HG02938 (cell line): ENCODE data around the gene TPI1.

Experiments
- ATAC-seq: cut with Tn5 transposase; IDR thresholded peaks from one replicate; pipeline ENCODE4 v1.9.1; 2021; ENCODE audit warnings: mild to moderate bottlenecking, moderate library complexity; ENCODE audit not compliant: unreplicated experiment

The TPI1 gene

DNA sequence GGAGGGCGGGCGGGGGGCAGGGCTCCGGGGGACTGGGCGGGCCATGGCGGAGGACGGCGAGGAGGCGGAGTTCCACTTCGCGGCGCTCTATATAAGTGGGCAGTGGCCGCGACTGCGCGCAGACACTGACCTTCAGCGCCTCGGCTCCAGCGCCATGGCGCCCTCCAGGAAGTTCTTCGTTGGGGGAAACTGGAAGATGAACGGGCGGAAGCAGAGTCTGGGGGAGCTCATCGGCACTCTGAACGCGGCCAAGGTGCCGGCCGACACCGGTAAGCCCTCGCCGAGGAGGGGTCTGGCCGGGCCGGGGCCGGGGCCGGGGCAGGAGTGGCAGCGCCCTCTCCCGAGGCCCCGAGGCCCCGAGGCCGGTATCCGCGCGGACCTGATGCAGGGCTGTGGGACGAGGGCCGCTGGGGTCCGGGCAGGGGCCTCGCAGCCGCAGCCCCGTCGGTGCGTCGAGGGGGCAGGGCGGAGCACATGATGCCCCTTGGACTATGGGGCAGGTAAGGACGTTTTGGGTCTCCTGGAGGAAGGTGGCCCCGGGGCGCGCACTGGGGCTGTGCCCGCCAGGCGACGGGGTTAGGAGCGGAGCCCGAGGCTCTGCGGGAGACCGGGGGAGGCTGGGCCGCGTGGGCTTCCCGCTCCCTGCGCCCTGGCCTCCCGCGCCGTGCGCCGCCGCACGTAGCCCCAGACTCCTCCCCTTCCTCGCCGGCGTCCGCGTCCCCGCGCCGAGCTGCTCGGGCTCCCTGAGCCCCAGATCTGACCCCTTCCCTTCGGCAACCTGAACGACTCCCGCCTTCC lies at the start of gene TPI1:
TSS of gene TPI1 (plus strand) at position 119 of the 798 bp plus-strand sequence. CDS start at position 155, 36 bp downstream.
- peak; percentile 54 for ATAC-seq

DNA sequence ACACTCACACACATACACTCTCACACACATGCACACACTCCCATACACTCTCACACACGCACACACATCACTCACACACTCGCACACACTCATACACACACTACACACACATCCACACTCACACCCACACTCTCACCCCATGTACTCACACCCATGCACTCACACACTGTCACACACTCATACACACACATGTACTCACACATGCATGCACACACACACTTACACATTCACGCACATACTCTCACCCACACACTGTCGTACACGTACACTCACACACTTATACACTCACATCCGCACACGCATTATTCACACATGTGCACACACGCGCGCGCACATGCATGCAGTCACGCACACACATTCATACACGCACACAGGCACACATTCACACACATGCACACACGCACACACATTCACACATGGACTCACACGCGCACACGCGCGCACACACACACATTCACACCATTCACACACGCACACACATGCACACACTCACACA lies 49.6 kb upstream of the TPI1 start:
- no peak for ATAC-seq

DNA sequence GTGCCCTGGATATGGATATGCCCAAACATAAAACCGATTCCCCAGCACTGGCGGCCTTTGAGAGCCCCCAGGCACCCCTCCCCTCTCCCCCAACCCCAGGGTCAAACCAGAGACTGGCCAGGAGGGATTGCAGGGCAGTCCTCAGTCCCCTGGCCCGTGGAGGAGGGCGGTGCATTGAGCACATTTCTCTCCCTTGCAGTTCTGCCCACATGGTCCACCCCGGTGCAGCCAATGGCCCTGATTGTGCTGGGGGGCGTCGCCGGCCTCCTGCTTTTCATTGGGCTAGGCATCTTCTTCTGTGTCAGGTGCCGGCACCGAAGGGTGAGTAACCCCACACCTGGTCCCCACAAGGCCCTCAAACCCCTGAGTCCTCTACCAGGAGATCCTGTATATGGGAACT lies 49.1 kb upstream of the TPI1 start:
- no peak for ATAC-seq

DNA sequence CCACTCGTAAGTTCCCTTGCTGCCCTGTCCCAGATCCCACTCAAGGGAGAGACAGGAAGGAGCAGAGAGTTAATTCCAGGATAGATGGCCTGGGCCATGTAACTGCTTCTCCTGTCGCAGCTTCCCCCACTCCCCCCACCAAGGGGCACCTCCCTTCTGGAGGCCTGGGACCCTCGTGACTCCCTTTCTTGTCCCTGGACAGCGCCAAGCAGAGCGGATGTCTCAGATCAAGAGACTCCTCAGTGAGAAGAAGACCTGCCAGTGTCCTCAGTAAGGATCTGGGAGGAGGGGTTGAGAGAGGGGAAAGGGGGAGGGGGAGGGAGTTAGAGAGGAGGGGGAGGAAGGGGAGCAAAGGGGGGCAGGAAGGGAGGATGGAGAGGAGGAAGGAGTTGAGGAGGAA lies 48.7 kb upstream of the TPI1 start:
- ATAC-seq = no peak

DNA sequence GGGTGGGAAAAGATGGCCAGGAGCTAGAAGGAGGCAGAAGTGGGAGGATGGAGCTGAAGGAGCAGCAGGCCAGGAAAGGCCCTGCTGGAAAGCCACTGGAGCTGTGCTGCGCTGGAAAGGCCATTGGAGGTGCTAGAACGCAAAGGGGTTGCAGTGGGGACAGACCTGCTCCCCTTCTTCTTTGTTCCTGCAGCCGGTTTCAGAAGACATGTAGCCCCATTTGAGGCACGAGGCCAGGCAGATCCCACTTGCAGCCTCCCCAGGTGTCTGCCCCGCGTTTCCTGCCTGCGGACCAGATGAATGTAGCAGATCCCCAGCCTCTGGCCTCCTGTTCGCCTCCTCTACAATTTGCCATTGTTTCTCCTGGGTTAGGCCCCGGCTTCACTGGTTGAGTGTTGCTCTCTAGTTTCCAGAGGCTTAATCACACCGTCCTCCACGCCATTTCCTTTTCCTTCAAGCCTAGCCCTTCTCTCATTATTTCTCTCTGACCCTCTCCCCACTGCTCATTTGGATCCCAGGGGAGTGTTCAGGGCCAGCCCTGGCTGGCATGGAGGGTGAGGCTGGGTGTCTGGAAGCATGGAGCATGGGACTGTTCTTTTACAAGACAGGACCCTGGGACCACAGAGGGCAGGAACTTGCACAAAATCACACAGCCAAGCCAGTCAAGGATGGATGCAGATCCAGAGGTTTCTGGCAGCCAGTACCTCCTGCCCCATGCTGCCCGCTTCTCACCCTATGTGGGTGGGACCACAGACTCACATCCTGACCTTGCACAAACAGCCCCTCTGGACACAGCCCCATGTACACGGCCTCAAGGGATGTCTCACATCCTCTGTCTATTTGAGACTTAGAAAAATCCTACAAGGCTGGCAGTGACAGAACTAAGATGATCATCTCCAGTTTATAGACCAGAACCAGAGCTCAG lies 48.0 kb upstream of the TPI1 start:
- ATAC-seq = no peak

DNA sequence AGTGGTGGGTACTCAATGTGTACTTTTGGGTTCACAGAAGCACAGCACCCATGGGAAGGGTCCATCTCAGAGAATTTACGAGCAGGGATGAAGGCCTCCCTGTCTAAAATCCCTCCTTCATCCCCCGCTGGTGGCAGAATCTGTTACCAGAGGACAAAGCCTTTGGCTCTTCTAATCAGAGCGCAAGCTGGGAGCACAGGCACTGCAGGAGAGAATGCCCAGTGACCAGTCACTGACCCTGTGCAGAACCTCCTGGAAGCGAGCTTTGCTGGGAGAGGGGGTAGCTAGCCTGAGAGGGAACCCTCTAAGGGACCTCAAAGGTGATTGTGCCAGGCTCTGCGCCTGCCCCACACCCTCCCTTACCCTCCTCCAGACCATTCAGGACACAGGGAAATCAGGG lies 47.2 kb upstream of the TPI1 start:
- ATAC-seq = no peak

DNA sequence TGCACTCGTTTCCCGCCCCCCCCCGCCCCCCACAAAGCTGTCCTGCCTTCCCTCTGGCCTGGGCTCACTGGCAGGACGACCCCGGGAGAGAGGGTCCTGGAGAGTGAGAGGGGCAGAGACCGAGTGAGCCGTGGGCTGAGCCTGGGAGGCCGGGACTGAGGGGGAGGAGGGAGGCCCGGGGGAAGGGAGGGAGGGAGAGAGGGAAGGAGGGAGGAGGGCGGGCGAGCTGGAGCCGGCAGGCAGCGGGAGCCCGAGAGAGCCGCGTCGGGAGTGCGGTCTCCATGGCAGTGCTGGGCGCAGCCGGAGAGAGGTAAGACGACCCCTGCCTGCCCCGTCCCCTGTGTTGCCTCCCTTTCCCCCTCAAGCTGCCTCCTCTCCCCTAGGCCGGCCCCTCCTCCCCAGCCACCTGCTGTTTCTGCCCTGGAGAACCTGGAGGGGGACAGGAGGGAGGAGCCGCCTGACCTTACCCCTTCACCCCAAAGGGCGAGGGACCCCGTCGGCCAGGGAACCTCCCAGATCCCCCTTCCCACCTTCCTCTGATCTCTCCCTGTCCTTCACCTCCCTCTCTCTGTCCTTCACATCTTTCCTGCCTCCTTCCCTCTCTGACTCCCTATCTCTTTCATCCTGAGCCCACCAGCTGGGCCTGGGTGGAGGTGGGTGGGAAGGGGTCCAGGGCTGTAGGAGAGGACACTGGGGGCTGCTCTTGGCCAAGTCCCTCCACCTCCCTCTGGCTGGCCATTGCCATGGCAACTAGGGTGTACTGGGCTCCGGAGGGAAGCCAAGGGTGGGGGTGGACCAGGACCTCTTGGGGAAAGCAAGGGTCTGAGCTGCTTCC lies 45.5 kb upstream of the TPI1 start, which contains the start of gene GPR162:
TSS of gene GPR162 (plus strand) at position 231 of the 835 bp plus-strand sequence. CDS start 2,078 bp downstream, outside the sequence.
- ATAC-seq = no peak

DNA sequence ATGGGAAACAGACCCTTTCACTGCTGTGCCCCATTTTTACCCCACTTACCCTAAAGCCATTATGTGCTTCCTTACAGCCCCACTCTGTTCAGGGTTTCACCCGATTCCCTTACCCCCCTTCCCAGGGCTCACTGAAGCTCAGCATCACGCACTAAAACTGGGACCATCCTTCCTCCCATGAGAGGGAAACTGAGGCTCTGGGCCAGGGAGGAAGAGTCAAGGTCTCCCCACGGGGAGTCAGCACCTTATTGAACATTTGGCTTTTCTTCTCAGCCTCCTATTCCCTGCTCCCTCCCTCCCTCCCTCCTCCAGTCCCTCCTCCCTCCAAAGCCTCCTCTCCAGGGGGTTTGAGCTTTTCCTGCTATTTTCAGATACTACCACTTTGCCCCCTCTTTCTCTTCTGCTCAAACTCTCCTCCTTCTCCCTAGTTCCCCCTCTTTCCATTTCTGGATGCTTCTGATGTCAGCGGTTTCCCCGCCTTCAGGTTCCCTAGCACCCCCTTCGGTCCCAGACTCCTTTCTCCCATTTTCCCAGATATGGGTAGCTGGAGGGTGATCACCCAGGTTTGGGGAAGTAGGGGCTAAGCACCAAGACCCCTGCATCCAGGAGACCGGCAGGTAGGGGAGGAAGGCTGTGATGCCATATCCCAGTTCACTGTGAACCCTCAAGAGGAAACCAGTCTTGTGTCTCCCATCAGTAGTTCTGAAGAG lies 44.8 kb upstream of the TPI1 start:
- no peak for ATAC-seq

DNA sequence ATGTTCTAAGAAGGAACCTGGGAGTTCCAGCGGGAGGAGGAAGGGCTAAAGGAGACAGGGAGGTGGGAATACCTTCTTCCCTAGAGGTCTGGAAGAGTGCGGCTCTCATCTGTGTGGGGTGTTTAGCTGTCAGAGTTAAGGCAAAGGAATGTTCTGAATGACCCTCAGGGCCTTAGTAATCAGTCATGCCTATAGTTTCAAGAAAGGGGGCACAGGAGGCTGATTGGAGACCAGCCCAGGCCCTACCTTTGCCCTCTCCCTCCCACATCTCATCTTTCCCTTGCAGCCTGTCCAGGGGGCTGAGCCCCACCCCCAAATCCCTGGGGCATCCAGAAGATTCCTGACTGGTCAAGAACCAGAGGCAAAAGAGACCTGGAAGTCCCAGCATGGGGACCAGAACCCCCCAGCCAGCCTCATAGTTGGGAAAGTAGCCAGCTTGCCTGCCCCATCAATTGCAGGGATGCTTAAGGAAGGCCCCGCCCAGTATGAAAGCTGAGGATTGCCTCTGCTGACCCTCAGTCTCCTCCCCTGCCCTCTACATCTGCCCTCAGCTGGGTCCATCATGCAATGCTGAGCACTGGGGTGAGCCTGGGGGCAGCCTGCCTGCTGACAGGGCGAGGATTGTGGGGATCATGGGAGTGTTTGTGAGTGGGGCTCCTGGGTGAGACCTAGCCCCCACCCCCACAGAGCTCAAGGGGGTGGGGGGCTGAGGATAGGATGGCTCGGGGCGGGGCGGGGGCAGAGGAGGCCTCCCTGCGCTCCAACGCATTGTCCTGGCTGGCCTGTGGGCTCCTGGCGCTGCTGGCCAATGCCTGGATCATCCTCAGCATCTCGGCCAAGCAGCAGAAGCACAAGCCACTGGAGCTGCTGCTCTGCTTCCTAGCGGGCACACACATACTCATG lies 43.9 kb upstream of the TPI1 start:
- no peak for ATAC-seq

DNA sequence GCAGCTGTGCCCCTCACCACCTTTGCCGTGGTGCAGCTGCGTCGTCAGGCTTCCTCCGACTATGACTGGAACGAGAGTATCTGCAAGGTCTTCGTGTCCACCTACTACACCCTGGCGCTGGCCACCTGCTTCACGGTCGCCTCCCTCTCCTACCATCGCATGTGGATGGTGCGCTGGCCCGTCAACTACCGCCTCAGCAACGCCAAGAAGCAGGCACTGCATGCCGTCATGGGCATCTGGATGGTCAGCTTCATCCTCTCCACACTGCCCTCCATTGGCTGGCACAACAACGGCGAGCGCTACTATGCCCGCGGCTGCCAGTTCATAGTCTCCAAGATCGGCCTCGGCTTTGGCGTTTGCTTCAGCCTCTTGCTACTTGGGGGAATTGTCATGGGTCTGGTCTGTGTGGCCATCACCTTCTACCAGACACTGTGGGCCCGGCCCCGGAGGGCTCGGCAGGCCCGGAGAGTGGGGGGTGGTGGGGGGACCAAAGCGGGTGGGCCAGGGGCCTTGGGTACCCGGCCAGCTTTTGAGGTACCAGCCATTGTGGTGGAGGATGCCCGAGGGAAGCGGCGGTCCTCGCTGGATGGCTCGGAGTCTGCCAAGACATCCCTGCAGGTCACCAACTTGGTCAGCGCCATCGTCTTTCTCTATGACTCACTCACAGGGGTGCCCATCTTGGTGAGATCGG lies 43.1 kb upstream of the TPI1 start:
- ATAC-seq = no peak

DNA sequence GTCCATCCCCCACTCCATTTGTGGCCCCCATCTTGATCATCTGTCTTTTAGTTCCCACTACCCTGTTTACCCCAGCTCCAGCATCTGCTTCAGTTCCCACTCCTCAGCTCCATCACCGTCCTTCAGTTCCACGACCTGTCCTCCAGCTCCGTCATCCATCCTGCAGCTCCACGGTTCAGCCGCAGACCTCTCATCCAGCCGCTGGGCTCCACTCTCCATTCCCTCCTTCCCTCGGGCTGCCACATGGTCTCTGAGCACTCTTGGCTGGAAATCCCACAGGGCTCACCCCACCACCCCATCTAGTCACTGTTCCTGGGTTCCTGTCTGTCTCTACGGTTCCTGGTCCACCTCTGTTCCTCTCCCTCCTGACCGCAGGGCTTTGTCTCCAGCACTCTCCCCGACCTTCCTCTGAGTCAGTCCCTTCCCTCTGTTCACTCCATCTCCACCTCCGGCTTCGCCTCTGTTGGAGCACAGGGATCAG lies 42.4 kb upstream of the TPI1 start:
- ATAC-seq = no peak

DNA sequence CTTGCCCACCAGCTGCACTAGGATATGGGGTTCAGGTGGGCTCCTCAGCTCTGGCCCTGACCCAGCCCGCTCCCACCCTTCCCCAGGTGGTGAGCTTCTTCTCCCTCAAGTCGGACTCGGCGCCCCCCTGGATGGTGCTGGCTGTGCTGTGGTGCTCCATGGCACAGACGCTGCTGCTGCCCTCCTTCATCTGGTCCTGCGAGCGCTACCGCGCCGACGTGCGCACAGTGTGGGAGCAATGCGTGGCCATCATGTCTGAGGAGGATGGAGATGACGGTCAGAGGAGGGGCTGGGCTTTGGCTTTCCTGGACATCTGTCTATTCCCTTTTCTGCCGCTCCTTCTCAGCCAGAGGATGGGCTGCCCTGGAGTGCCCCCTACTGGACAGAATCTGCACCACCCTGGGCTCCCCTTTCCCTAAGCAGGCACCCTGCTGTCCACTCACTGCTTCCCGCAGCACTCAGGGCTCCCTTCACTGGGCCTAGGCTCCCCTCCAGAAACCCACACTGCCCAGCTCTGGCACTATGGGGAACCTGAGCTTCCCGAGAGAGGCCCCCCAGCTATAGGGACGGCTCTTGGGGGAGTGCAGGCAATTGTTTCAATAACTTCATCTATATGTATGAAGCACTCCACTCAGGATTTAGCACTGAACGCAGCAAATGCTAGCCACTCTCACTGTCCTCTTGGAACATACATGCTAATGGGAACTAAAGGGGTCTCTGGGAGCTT lies 41.8 kb upstream of the TPI1 start:
- no peak for ATAC-seq

DNA sequence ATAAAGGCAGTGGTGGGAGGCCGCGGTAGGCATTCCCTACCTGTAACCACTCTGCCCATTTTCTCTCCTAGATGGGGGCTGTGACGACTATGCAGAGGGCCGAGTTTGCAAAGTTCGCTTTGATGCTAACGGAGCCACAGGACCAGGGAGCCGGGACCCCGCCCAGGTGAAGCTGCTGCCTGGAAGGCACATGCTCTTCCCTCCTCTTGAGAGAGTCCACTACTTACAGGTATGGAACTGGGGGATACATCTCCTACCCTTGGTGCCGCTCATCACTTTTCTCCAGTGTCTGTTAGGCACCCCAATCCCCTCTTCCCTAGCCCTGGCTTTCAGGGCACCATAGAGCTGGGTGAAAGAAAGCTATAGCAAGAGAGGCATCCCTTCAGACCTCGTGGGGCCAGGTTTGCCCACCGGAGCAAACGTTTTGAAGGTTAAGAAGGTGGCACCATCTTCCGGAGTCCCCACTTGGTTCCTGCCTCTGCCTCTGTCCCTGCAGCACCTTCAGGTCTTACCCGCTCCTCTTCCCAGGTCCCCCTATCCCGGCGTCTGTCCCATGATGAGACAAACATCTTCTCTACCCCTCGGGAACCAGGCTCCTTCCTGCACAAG lies 41.1 kb upstream of the TPI1 start:
- no peak for ATAC-seq

DNA sequence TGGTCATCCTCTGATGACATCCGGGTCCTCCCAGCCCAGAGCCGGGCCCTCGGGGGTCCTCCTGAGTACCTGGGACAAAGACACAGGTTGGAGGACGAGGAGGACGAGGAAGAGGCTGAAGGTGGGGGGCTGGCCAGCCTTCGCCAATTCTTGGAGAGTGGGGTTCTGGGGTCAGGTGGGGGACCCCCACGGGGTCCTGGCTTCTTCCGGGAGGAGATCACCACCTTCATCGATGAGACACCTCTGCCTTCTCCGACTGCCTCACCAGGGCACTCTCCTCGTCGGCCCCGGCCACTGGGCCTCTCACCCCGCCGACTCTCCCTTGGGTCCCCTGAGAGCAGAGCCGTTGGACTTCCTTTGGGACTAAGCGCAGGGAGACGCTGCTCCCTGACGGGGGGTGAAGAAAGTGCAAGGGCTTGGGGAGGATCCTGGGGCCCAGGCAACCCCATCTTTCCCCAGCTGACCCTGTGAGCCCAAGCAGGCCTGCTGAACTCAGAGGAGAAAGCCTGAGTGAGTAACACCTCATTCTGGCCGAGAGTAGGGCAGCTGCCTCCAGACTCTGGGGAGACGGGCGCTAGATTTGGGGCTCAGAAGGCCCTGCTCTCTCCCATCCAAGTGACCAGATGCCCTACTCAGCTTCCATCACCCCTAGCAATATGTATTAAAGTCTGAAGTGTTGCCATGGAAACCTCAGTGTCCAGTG lies 40.4 kb upstream of the TPI1 start:
- no peak for ATAC-seq

DNA sequence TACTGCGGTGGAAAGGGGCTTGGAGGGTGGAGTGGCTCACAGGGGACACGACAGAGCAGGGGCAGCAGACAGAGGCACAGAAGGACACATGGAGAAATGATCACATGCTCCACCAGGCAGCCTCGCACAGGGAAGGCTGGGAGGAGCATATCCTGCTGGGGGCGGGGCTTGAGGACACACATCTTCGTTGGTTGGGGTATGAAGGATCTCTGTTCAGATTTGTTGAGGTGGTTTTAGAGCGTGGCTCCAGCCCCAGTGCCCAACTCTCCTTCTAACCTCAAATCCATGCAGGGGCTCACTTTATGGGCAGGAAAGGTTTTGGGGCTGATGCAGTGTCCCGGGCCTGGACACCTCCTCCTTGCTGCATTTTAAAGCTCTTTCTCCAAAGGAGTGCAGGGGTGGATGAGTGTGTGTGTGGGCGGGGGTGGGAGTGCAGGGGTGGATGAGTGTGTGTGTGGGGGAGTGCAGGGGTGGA lies 39.9 kb upstream of the TPI1 start:
- no peak for ATAC-seq

DNA sequence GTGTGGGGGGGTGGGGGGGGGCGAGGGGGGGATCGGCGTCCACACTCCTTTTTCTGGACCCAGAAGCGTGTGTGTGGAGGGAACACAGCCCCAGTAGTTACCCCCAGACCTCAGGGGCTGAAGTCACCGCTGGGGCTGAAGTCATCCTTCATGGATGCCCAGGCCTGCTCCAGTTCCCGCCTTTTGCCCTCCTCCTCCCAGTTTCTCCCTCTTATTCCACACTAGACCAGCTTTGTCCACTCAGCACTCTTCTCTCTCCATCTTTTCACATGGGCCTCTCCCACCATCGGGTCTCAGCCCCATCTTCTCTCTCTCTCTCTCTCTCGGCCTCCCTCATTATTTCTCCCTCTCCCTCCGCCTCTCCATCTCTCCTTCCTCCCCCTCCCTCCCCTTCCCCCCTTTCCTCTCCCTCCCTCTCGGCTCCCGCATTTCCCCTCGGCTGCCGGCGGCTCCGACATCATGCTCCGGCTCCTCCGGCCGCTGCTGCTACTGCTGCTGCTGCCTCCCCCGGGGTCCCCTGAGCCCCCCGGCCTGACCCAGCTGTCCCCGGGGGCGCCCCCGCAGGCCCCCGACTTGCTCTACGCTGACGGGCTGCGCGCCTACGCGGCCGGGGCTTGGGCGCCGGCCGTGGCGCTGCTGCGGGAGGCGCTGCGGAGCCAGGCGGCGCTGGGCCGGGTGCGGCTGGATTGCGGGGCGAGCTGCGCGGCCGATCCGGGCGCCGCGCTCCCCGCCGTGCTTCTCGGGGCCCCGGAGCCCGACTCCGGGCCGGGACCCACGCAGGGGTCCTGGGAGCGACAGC lies 39.1 kb upstream of the TPI1 start, which contains the start of gene P3H3:
TSS of gene P3H3 (plus strand) at position 426 of the 799 bp plus-strand sequence. CDS start at position 460, 34 bp downstream.
- no peak for ATAC-seq
